Measurements from ENCODE around the gene ACOT7.

Gene ACOT7

GRCh38 chr1:6299557-6300165 is 93.9 kb downstream of the ACOT7 start:
- H3K36me3 ChIP-seq (replicated peaks; ENCODE audit: insufficient read depth, low read length) = no peaks in the 10 kb centered on the region
- no peaks in the 10 kb centered on the region for H3K4me1 ChIP-seq (ENCODE audit: low read length)
- H3K27me3 ChIP-seq (replicated peaks; ENCODE audit: insufficient read depth, low read length) = no peaks in the 10 kb centered on the region
- no peak overlapping the region for H3K27ac ChIP-seq (ENCODE audit: low read length)
- H3K4me3 ChIP-seq (ENCODE audit: low read length) = no peak overlapping the region
- H3K9me3 ChIP-seq (replicated peaks; ENCODE audit: insufficient read depth, low read length) = no peaks in the 10 kb centered on the region
- H3K79me2 ChIP-seq (ENCODE audit: low read length) = no peaks in the 10 kb centered on the region
- no peak overlapping the region for H2AFZ ChIP-seq (ENCODE audit: low read length)
- TF ChIP-seq CTCF (IDR thresholded peaks at IDR 0.05; ENCODE audit: low read length) = no peak
- no peak for TF ChIP-seq EZH2 (optimal IDR thresholded peaks at IDR 0.05; ENCODE audit: low read depth, low read length)
- no peak for TF ChIP-seq EZH2phosphoT487 (IDR thresholded peaks at IDR 0.05; ENCODE audit: low read length)
- H3K4me2 ChIP-seq (ENCODE audit: low read depth, low read length) = no peak overlapping the region
- no peaks in the 10 kb centered on the region for H3F3A ChIP-seq (ENCODE audit: insufficient read depth, low read length)
- no peaks in the 10 kb centered on the region for H4K20me1 ChIP-seq (ENCODE audit: insufficient read depth, low read length)
- H3K9me2 ChIP-seq (replicated peaks; ENCODE audit: insufficient read depth, low read length) = no peaks in the 10 kb centered on the region
- DNase-seq = no peak
- H3K9ac ChIP-seq (ENCODE audit: low read length) = no peak overlapping the region

- no peaks in the 10 kb centered on the region for H3F3A ChIP-seq (ENCODE audit: insufficient read depth, low read length)
- TF ChIP-seq CTCF (IDR thresholded peaks at IDR 0.05; ENCODE audit: low read length) = no peak
- no peak for TF ChIP-seq EZH2phosphoT487 (IDR thresholded peaks at IDR 0.05; ENCODE audit: low read length)
- TF ChIP-seq EZH2 (optimal IDR thresholded peaks at IDR 0.05; ENCODE audit: low read depth, low read length) = no peak
- H3K9ac ChIP-seq (ENCODE audit: low read length) = no peak overlapping the region
- H4K20me1 ChIP-seq (ENCODE audit: insufficient read depth, low read length) = no peaks in the 10 kb centered on the region
- H3K9me3 ChIP-seq (replicated peaks; ENCODE audit: insufficient read depth, low read length) = no peaks in the 10 kb centered on the region
- H3K27ac ChIP-seq (ENCODE audit: low read length) = no peak overlapping the region
- H3K79me2 ChIP-seq (ENCODE audit: low read length) = no peaks in the 10 kb centered on the region
- H2AFZ ChIP-seq (ENCODE audit: low read length) = no peak overlapping the region
- no peaks in the 10 kb centered on the region for H3K27me3 ChIP-seq (replicated peaks; ENCODE audit: insufficient read depth, low read length)
- H3K36me3 ChIP-seq (replicated peaks; ENCODE audit: insufficient read depth, low read length) = no peaks in the 10 kb centered on the region
- H3K4me3 ChIP-seq (ENCODE audit: low read length) = no peak overlapping the region
- H3K9me2 ChIP-seq (replicated peaks; ENCODE audit: insufficient read depth, low read length) = no peaks in the 10 kb centered on the region
- no peaks in the 10 kb centered on the region for H3K4me1 ChIP-seq (ENCODE audit: low read length)
- H3K4me2 ChIP-seq (ENCODE audit: low read depth, low read length) = no peak overlapping the region
- no peak for DNase-seq
These were observed 94.6 kb downstream of the ACOT7 start for GRCh38 chr1:6298940-6299465.

- H3K36me3 ChIP-seq (replicated peaks; ENCODE audit: insufficient read depth, low read length) = no peaks in the 10 kb centered on the region
- H3K79me2 ChIP-seq (ENCODE audit: low read length) = no peaks in the 10 kb centered on the region
- no peak for TF ChIP-seq CTCF (IDR thresholded peaks at IDR 0.05; ENCODE audit: low read length)
- no peak overlapping the region for H3K4me3 ChIP-seq (ENCODE audit: low read length)
- no peaks in the 10 kb centered on the region for H3K4me1 ChIP-seq (ENCODE audit: low read length)
- no peaks in the 10 kb centered on the region for H3F3A ChIP-seq (ENCODE audit: insufficient read depth, low read length)
- H2AFZ ChIP-seq (ENCODE audit: low read length) = no peak overlapping the region
- no peak overlapping the region for H3K27ac ChIP-seq (ENCODE audit: low read length)
- H3K27me3 ChIP-seq (replicated peaks; ENCODE audit: insufficient read depth, low read length) = no peaks in the 10 kb centered on the region
- H4K20me1 ChIP-seq (ENCODE audit: insufficient read depth, low read length) = no peaks in the 10 kb centered on the region
- no peaks in the 10 kb centered on the region for H3K9me3 ChIP-seq (replicated peaks; ENCODE audit: insufficient read depth, low read length)
- H3K9ac ChIP-seq (ENCODE audit: low read length) = no peak overlapping the region
- no peak for DNase-seq
- H3K4me2 ChIP-seq (ENCODE audit: low read depth, low read length) = no peak overlapping the region
- no peaks in the 10 kb centered on the region for H3K9me2 ChIP-seq (replicated peaks; ENCODE audit: insufficient read depth, low read length)
These were observed 95.0 kb downstream of the ACOT7 start for GRCh38 chr1:6298530-6298929.
